ENCODE data around the gene COX8A. TPM values are rescaled to one million over a fixed set of nuclear protein-coding genes. Genes with fewer than 3 reads are reported as not detected.
A peak's percentile ranks its signal among the peaks of the same experiment; 100 is the strongest.

COX8A gene
- total and polyA plus RNA-seq, 7 donors: 547 to 1,847 (median 830) TPM

DNA sequence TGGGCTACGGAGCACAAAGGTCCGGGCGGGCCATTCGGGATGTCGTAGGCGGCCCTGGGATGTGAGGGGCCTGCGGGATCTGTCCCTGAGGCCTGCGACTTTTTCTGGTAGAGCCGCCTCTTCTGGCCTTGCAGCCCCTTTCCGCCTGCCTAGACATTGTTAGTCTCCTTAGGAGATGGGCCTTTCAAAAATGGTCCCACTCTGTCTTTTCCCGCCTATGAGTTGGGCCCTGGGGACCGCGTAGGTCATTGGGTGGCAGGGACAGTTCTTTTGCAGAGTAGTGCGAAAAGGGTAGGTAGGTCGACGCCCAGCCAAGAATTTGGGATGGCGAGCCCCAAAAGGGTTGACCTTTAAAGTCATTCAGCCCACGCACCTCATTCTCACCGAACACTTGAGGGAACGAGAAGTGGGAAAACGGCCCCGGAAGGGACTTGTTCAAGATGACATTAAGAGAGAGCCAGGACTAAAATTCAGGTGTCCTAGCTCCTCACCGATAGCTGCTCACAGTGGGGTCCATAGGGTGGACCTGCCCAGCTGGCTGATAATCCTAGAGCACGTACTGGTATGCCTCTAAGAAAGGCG, 12.6 kb downstream of the COX8A start:
- peak overlapping the region; percentile 93 for H3K4me3 ChIP-seq
- peaks cover 0 to 29% of the 10 kb centered on the region in 2 donors for H3K36me3 ChIP-seq (ENCODE audit: insufficient read depth in 1 of 2, low read depth in 1 of 2)
- DNase-seq (no peak), ATAC-seq (peak in 2 of 4 donors; percentile 7 to 12)
- TF ChIP-seq, protein P1, sequence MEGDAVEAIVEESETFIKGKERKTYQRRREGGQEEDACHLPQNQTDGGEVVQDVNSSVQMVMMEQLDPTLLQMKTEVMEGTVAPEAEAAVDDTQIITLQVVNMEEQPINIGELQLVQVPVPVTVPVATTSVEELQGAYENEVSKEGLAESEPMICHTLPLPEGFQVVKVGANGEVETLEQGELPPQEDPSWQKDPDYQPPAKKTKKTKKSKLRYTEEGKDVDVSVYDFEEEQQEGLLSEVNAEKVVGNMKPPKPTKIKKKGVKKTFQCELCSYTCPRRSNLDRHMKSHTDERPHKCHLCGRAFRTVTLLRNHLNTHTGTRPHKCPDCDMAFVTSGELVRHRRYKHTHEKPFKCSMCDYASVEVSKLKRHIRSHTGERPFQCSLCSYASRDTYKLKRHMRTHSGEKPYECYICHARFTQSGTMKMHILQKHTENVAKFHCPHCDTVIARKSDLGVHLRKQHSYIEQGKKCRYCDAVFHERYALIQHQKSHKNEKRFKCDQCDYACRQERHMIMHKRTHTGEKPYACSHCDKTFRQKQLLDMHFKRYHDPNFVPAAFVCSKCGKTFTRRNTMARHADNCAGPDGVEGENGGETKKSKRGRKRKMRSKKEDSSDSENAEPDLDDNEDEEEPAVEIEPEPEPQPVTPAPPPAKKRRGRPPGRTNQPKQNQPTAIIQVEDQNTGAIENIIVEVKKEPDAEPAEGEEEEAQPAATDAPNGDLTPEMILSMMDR (IDR thresholded peaks at IDR 0.05): no peak
- WGBS, 3 donors: 22 to 29% (median 24%) methylated on average over 23 to 25 of the region's 25 CpGs
- H3K4me1 ChIP-seq: peaks cover 11% of the 10 kb centered on the region
- no peaks in the 10 kb centered on the region for H3K9me3 ChIP-seq
- intact Hi-C loops (cut with DNase I): no loop called here
- H3K27me3 ChIP-seq (ENCODE audit: insufficient read depth in 3 of 3, low read length in 2 of 3): no peaks in the 10 kb centered on the region
- peak overlapping the region; percentile 89 for H3K27ac ChIP-seq

DNA sequence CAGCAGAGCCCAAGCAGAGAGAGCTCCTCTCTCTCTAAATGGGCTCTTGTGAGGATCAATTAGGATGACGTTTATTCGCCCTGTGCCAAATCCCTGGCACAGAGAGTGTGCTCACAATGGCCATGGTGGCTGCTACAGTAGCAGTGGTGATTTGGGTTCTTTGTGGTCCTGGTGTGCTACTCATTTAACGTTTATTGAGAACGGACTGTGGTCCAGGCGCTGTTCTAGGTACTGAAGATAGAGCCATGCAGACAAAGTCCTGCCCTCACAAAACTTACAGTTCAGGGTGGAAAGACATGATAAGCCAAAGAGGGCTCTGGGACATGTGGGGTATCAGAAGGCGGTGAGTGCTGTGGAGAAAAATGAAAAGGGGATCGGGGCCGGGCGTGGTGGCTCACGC, 17.1 kb downstream of the COX8A start:
- ATAC-seq: no peak

DNA sequence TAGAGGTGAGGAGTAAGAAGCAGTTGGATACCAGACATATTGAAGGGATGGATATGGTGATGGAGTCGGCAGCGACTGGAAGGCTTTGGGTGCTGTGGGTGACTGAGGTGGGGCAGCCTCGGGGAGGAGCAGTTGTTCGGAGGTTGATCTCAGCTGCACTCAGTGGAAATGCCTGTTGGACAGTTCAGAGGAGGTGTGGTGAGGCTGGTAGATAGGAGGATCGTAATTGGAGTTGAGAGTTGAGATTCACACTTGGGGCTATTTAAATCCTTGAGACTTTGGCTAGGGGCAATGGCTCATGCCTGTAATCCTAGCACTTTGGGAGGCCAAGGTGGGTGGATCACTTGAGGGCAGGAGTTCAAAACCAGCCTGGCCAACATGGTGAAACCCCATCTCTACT, 18.7 kb downstream of the COX8A start:
- TF ChIP-seq, protein P1 (IDR thresholded peaks at IDR 0.05): no peak
- no peaks in the 10 kb centered on the region for H3K9me3 ChIP-seq
- intact Hi-C loops (cut with DNase I): no loop called here
- H3K36me3 ChIP-seq (ENCODE audit: insufficient read depth in 1 of 2, low read depth in 1 of 2): peaks cover 4 to 62% of the 10 kb centered on the region in 2 donors
- 50 to 71% (median 58%) methylated on average over 5 of the region's 5 CpGs for WGBS, 3 donors
- no peak overlapping the region for H3K27ac ChIP-seq
- no peak for DNase-seq
- ATAC-seq: peak in 3 of 4 donors; percentile 43 to 62 (median 53)
- H3K4me1 ChIP-seq: no peaks in the 10 kb centered on the region
- no peaks in the 10 kb centered on the region for H3K27me3 ChIP-seq (ENCODE audit: insufficient read depth in 3 of 3, low read length in 2 of 3)
- no peak overlapping the region for H3K4me3 ChIP-seq

More for the DNA sequence above, 17.1 kb downstream of the COX8A start:
- peaks cover 0 to 46% of the 10 kb centered on the region in 2 donors for H3K36me3 ChIP-seq (ENCODE audit: insufficient read depth in 1 of 2, low read depth in 1 of 2)
- intact Hi-C loops (cut with DNase I): no loop called here
- H3K9me3 ChIP-seq: no peaks in the 10 kb centered on the region
- TF ChIP-seq, protein P1 (IDR thresholded peaks at IDR 0.05): no peak
- H3K27ac ChIP-seq: no peak overlapping the region
- 83 to 89% (median 87%) methylated on average over 10 of the region's 10 CpGs for WGBS, 3 donors
- no peaks in the 10 kb centered on the region for H3K27me3 ChIP-seq (ENCODE audit: insufficient read depth in 3 of 3, low read length in 2 of 3)
- H3K4me1 ChIP-seq: peaks cover 11% of the 10 kb centered on the region
- no peak for DNase-seq
- no peak overlapping the region for H3K4me3 ChIP-seq

DNA sequence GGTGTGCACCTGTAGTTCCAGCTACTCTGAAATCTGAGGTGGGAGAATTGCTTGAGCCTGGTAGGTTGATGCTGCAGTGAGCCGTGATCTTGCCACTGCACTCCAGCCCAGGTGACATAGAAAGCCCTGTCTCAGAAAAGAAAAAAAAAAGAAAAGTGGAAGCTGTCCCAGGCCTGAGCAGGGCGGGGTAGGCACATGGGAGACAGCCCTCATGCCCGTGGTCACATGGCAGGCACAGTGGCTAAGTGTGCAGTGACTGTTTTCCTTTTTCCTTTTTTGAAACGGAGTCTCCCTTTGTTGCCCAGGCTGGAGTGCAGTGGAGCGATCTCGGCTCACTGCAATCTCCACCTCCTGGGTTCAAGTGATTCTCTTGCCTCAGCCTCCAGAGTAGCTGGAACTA, 19.6 kb downstream of the COX8A start:
- intact Hi-C loops (cut with DNase I): no loop called here
- TF ChIP-seq, protein P1 (IDR thresholded peaks at IDR 0.05): no peak
- ATAC-seq: peak; percentile 34 to 70 (median 55)
- H3K36me3 ChIP-seq (ENCODE audit: insufficient read depth in 1 of 2, low read depth in 1 of 2): peaks cover 4 to 62% of the 10 kb centered on the region in 2 donors
- H3K4me3 ChIP-seq: no peak overlapping the region
- H3K27me3 ChIP-seq (ENCODE audit: insufficient read depth in 3 of 3, low read length in 2 of 3): no peaks in the 10 kb centered on the region
- no peak for DNase-seq
- WGBS, 3 donors: 50 to 70% (median 50%) methylated on average over 6 of the region's 6 CpGs
- no peaks in the 10 kb centered on the region for H3K4me1 ChIP-seq
- H3K27ac ChIP-seq: peak overlapping the region; percentile 41
- H3K9me3 ChIP-seq: no peaks in the 10 kb centered on the region

DNA sequence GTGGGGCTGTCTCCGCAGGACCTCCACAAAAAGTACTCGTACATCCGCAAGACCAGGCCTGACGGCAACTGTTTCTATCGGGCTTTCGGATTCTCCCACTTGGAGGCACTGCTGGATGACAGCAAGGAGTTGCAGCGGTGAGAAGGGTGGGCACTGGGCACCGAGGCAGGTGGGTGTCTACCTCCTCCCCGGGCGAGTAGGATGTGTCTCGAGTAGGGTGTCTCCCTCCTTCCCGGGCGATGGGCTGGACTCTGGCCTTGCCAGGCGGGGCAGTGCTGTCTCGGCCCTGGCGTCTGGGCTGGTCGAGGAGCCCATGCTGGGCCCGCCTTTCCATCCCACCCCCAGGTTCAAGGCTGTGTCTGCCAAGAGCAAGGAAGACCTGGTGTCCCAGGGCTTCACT, 22.1 kb downstream of the COX8A start:
- no peak for DNase-seq
- no peak overlapping the region for H3K27ac ChIP-seq
- no peak overlapping the region for H3K4me3 ChIP-seq
- intact Hi-C loops (cut with DNase I): no loop called here
- ATAC-seq: no peak
- peaks cover 7% of the 10 kb centered on the region for H3K4me1 ChIP-seq
- H3K27me3 ChIP-seq (ENCODE audit: insufficient read depth in 3 of 3, low read length in 2 of 3): no peaks in the 10 kb centered on the region
- WGBS, 3 donors: 79 to 92% (median 81%) methylated on average over 16 to 18 of the region's 18 CpGs
- TF ChIP-seq, protein P1 (IDR thresholded peaks at IDR 0.05): no peak
- H3K9me3 ChIP-seq: no peaks in the 10 kb centered on the region
- H3K36me3 ChIP-seq (ENCODE audit: insufficient read depth in 1 of 2, low read depth in 1 of 2): peaks cover 4 to 45% of the 10 kb centered on the region in 2 donors
